GM10266 (cell line): Measurements from ENCODE around the gene CAMK2B.

Source experiments
- DNase-seq: peaks from one replicate; pipeline ENCODE4 v3.0.0; 2012; ENCODE audit errors: extremely low spot score
- CTCF ChIP-seq: IDR thresholded peaks from 2 replicates; pipeline ENCODE4 v1.5.1; 2012; ENCODE audit warnings: mild to moderate bottlenecking, low read depth; ENCODE audit not compliant: control insufficient read depth, insufficient read depth; ENCODE audit errors: missing control alignments

Gene CAMK2B

GRCh38 chr7:44277851-44278250, 47.5 kb downstream of the CAMK2B start:
- DNase-seq, result no peak

GRCh38 chr7:44277391-44277790, 48.0 kb downstream of the CAMK2B start:
- TF ChIP-seq CTCF, result no peak
- no peak for DNase-seq

More at GRCh38 chr7:44277851-44278250, 47.5 kb downstream of the CAMK2B start:
- no peak for TF ChIP-seq CTCF

GRCh38 chr7:44276571-44277221, 48.7 kb downstream of the CAMK2B start:
- no peak for DNase-seq
- no peak for TF ChIP-seq CTCF

- no peak for TF ChIP-seq CTCF
- no peak for DNase-seq
Measured at GRCh38 chr7:44275957-44276570, 49.3 kb downstream of the CAMK2B start.

- DNase-seq, result no peak
- no peak for TF ChIP-seq CTCF
Measured at GRCh38 chr7:44275146-44275545, 50.2 kb downstream of the CAMK2B start.

GRCh38 chr7:44274623-44274975, 50.8 kb downstream of the CAMK2B start:
- no peak for TF ChIP-seq CTCF
- DNase-seq, result no peak
